T-helper 9 cell (primary cell): ENCODE measurements around the gene TMEM50B.
"Not testable (repeated sequence)": the region's sequence is repeated elsewhere in the genome, so short reads cannot be mapped to it uniquely, and the experiment has no call there.

Source experiments
- DNase-seq: peaks from one replicate; pipeline ENCODE4 v3.0.0-alpha.2; 2020

TMEM50B gene

GRCh38 chr21:33477066-33477465, 2.7 kb downstream of the TMEM50B start:
- no peak for DNase-seq

GRCh38 chr21:33473344-33473743, 6.4 kb downstream of the TMEM50B start:
- DNase-seq = no peak

- DNase-seq = no peak
These were observed 9.1 kb downstream of the TMEM50B start for GRCh38 chr21:33470701-33471100.

GRCh38 chr21:33469183-33469582, 10.6 kb downstream of the TMEM50B start:
- not testable (repeated sequence) for DNase-seq

GRCh38 chr21:33461538-33462250, 18.1 kb downstream of the TMEM50B start:
- DNase-seq = no peak

- DNase-seq = no peak
These were observed 20.9 kb downstream of the TMEM50B start for GRCh38 chr21:33458861-33459260.

GRCh38 chr21:33455686-33456446, 23.9 kb downstream of the TMEM50B start:
- no peak for DNase-seq

GRCh38 chr21:33452362-33452761, 27.4 kb downstream of the TMEM50B start:
- DNase-seq = no peak

GRCh38 chr21:33451634-33452071, 28.1 kb downstream of the TMEM50B start:
- no peak for DNase-seq

GRCh38 chr21:33449616-33450015, 30.2 kb downstream of the TMEM50B start:
- no peak for DNase-seq

- DNase-seq = not testable (repeated sequence)
These were observed 33.2 kb downstream of the TMEM50B start for GRCh38 chr21:33446620-33447019.

- no peak for DNase-seq
These were observed 35.3 kb downstream of the TMEM50B start for GRCh38 chr21:33444499-33444898.

- no peak for DNase-seq
These were observed 36.6 kb downstream of the TMEM50B start for GRCh38 chr21:33443194-33443593.

GRCh38 chr21:33441489-33442477, 38.0 kb downstream of the TMEM50B start:
- no peak for DNase-seq

GRCh38 chr21:33437140-33437539, 42.6 kb downstream of the TMEM50B start:
- no peak for DNase-seq

- no peak for DNase-seq
These were observed 44.9 kb downstream of the TMEM50B start for GRCh38 chr21:33434770-33435360.

GRCh38 chr21:33433425-33434114, 46.2 kb downstream of the TMEM50B start:
- no peak for DNase-seq

- no peak for DNase-seq
These were observed 46.8 kb downstream of the TMEM50B start for GRCh38 chr21:33433001-33433400.

- no peak for DNase-seq
These were observed 47.3 kb downstream of the TMEM50B start for GRCh38 chr21:33432496-33432895.

- no peak for DNase-seq
These were observed 48.9 kb downstream of the TMEM50B start for GRCh38 chr21:33430858-33431257.

GRCh38 chr21:33428669-33429068, 51.1 kb downstream of the TMEM50B start:
- DNase-seq = no peak

GRCh38 chr21:33427051-33427450, 52.7 kb downstream of the TMEM50B start:
- no peak for DNase-seq
